Prostate gland (tissue), 2 donors: ENCODE results near the gene CACNA1B. TPM values are rescaled to one million over a fixed set of nuclear protein-coding genes. Genes with fewer than 3 reads are reported as not detected.

Source experiments
- DNase-seq: peaks from one replicate; pipeline ENCODE4 v3.0.0-alpha.2; 2019; ENCODE audit warnings: low spot score
- H3K27ac ChIP-seq, 2 donors: fragments of 200-600 bp; sonication (generic); 2 replicates each; pipeline ENCODE4 v1.5.1; 2017 to 2019
- H3K27me3 ChIP-seq: fragments of 200-600 bp; sonication (generic); replicated peaks from 2 replicates; pipeline ENCODE4 v1.5.1; 2019; ENCODE audit not compliant: insufficient read depth
- H3K36me3 ChIP-seq, 2 donors: fragments of 200-600 bp; sonication (generic); 1 replicate in 1 of 2; 2 replicates in 1 of 2; pipeline versions ENCODE4 v1.5.1 to v1.8.1; 2017 to 2019
- H3K4me1 ChIP-seq: fragments of 200-600 bp; sonication (generic); replicated peaks from 2 replicates; pipeline ENCODE4 v1.5.1; 2019
- H3K4me3 ChIP-seq, 2 donors: fragments of 200-600 bp; sonication (generic); 2 replicates each; pipeline ENCODE4 v1.5.1; 2017 to 2019
- H3K9me3 ChIP-seq: fragments of 200-600 bp; sonication (generic); 2 replicates; pipeline ENCODE4 v1.5.1; 2017
- CTCF ChIP-seq, 4 experiments: fragments of 200-600 bp in 2 of 4; fragments of 450-650 bp in 2 of 4; sonication (generic) in 2 of 4; IDR thresholded peaks; 1 replicate in 3 of 4; 2 replicates in 1 of 4; pipeline ENCODE4 v1.5.1; 2016 to 2019; ENCODE audit warnings: antibody characterized with exemption in 4 of 4, mild to moderate bottlenecking in 2 of 4, moderate library complexity in 2 of 4
- POLR2A ChIP-seq: fragments of 450-650 bp; IDR thresholded peaks from one replicate; pipeline ENCODE4 v1.6.1; 2016; ENCODE audit warnings: antibody characterized with exemption, mild to moderate bottlenecking
- POLR2AphosphoS5 ChIP-seq: sonication (generic); formaldehyde crosslinking; IDR thresholded peaks from one replicate; pipeline ENCODE4 v1.6.1; 2017; ENCODE audit warnings: antibody characterized with exemption
- WGBS: methylation state at CpG from one replicate; pipeline ENCODE4 v1.1.5; 2018; 5-methylcytosine and 5-hydroxymethylcytosine counted together
- intact Hi-C: fragments of 100-400 bp; cut with DNase I; formaldehyde crosslinking; loops from one replicate; pipeline ENCODE4 v1.14.2; 2022
- total RNA-seq, 2 donors: library from RNA; depleted of rRNA; stranded (reverse); fragments of >200 nt; gene quantifications; one replicate each; pipeline ENCODE4 v1.1.0, GENCODE V29; 2016

The CACNA1B gene
- total RNA-seq, 2 donors from 2014 or later: 0.36 to 6.0 TPM

- no peak for DNase-seq
- WGBS: 45% methylated on average over 5 of the region's 5 CpGs
- Histone ChIP-seq H3K9me3 (no peaks in the 10 kb centered on the region), H3K4me1 (no peaks in the 10 kb centered on the region), H3K4me3 (no peak overlapping the region), H3K27me3 (no peaks in the 10 kb centered on the region), H3K36me3 (no peaks in the 10 kb centered on the region), H3K27ac (no peak overlapping the region)
- TF ChIP-seq CTCF (IDR thresholded peaks at IDR 0.05) (no peak), POLR2AphosphoS5 (no peak), POLR2A (no peak)
- intact Hi-C loops: no loop called here
Measured at GRCh38 chr9:137851516-137852267, 25.9 kb upstream of the CACNA1B start.

GRCh38 chr9:137853392-137853995 is 24.1 kb upstream of the CACNA1B start:
- intact Hi-C loops: no loop called here
- Histone ChIP-seq H3K36me3 (no peaks in the 10 kb centered on the region), H3K4me1 (no peaks in the 10 kb centered on the region), H3K9me3 (no peaks in the 10 kb centered on the region), H3K4me3 (no peak overlapping the region), H3K27ac (no peak overlapping the region), H3K27me3 (no peaks in the 10 kb centered on the region)
- no peak for DNase-seq
- TF ChIP-seq CTCF (IDR thresholded peaks at IDR 0.05): no peak
- 94% methylated on average over 1 of the region's 1 CpG for WGBS

GRCh38 chr9:137860361-137860760 is 17.2 kb upstream of the CACNA1B start:
- H3K27me3 ChIP-seq: no peaks in the 10 kb centered on the region
- 97% methylated on average over 1 of the region's 1 CpG for WGBS
- no peak overlapping the region for H3K4me3 ChIP-seq
- no peak for TF ChIP-seq POLR2AphosphoS5
- TF ChIP-seq POLR2A: no peak
- TF ChIP-seq CTCF (IDR thresholded peaks at IDR 0.05): no peak
- no peaks in the 10 kb centered on the region for H3K9me3 ChIP-seq
- no peak for DNase-seq
- no peaks in the 10 kb centered on the region for H3K4me1 ChIP-seq
- no peak overlapping the region for H3K27ac ChIP-seq
- intact Hi-C loops: no loop called here
- H3K36me3 ChIP-seq: no peaks in the 10 kb centered on the region

GRCh38 chr9:137865581-137866145 is 11.9 kb upstream of the CACNA1B start:
- Histone ChIP-seq H3K9me3 (no peaks in the 10 kb centered on the region), H3K27ac (no peak overlapping the region), H3K4me1 (no peaks in the 10 kb centered on the region), H3K4me3 (no peak overlapping the region), H3K27me3 (no peaks in the 10 kb centered on the region), H3K36me3 (no peaks in the 10 kb centered on the region)
- DNase-seq: no peak
- intact Hi-C loops: no loop called here
- WGBS: 43% methylated on average over 18 of the region's 18 CpGs
- TF ChIP-seq CTCF (IDR thresholded peaks at IDR 0.05): no peak
- no peak for TF ChIP-seq POLR2A
- no peak for TF ChIP-seq POLR2AphosphoS5
